CD4-positive, alpha-beta T cell treated with Interleukin-10 for 1 hour (primary cell): ENCODE data around the gene ZNF790.

Source experiments
- DNase-seq: peaks from one replicate; pipeline ENCODE4 v3.0.0-alpha.2; 2020

Gene ZNF790

DNA sequence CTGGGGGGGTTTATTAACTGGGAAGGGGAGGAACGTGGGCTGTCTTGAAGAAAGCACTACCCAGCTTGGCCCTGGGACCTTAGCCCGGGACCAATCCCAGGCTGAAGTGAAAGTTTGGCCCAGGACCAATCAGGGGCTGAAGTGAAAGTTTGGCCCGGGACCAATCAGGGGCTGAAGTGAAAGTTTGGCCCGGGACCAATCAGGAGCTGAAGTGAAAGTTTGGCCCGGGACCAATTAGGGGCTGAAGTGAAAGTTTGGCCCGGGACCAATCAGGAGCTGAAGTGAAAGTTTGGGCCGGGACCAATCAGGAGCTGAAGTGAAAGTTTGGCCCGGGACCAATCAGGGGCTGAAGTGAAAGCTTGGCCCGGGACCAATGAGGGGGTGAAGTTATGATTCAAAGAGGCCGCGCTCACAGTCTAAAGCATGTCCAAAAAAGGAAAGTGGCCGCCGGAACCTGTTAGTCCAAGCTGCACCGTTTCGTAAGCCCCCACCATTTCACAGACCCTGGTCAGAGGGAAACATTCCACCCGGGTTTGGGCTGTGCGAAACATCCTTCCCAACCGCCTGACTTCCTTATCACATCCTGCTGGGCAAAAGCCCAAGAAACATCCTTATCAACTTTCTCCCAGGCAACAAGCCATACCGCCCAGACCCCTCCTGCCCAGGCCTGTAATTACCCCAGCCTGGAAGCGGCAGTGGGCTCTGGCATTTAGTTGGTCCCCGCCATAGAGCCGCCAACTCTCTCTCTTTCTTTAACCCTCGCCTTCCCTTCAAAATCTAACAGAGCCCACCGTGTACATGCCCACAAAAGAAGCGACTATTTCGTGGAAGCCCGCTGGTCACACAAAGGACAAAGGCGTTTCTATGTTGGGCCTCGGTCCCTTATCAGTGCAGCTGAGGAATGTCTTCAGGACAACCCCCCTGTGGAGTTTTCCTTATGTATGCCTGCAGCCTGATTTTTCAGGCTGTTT lies 66.6 kb downstream of the ZNF790 start:
- peak; percentile 45 for DNase-seq
